Suprapubic skin (tissue), 3 donors: ENCODE results near the gene CCL27.

Experiments
- CTCF ChIP-seq, 2 donors: fragments of 200-600 bp in 1 of 2; fragments of 450-650 bp in 1 of 2; sonication (generic) in 1 of 2; IDR thresholded peaks; one replicate each; pipeline ENCODE4 v1.5.1; 2016 to 2019; ENCODE audit warnings: antibody characterized with exemption in 2 of 2, mild to moderate bottlenecking in 1 of 2, moderate library complexity in 1 of 2
- POLR2A ChIP-seq, 2 donors: fragments of 450-650 bp; IDR thresholded peaks; one replicate each; pipeline ENCODE4 v1.6.1; 2017; ENCODE audit warnings: antibody characterized with exemption in 2 of 2, mild to moderate bottlenecking in 2 of 2, moderate library complexity in 2 of 2

DNA sequence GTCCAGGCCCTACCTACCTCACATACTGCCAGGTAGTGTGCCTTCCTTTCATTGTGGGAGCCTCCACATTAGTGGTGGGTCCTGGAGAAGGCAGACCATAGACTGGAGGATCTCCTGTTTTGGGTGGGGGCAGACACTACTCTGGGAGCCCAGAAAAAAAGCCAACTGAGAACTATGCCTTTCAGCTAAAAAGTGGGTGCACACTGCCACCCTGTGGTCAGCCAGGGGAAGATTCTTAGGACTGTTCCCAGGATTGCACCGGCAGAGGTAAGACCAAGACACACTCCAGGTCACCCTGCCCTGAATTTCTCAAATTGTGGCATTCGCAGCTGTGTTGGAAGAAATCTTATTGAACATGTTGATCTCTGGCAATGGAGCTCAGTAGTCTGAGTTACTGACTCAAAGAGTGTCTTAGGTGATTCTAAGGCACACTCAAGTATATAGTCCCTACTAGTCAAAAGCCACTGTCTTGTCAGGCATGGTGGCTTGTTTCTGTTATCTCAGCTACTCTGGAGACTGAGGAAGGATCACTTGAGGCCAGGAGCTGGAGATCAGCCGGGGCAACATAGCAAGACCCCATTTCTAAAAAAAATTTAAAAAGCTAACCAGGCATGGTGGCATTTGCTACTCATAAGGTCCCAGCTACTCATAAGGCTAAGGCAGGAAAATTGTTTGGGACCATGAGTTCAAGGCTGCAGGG lies 28.5 kb downstream of the CCL27 start:
- no peak for TF ChIP-seq POLR2A (IDR thresholded peaks at IDR 0.05)
- peak; percentile 77 to 85 for TF ChIP-seq CTCF (IDR thresholded peaks at IDR 0.05)
